NB4 (cell line): ENCODE data around the gene SLC35G1.

Source experiments
- CTCF ChIP-seq: IDR thresholded peaks from one replicate; pipeline ENCODE4 v1.5.1; 2012; ENCODE audit warnings: low read depth, low read length
- TF ChIP-seq, protein P1 (sequence below): IDR thresholded peaks from 2 replicates; pipeline ENCODE4 v1.6.1; 2011; ENCODE audit warnings: low read depth, low read length

GRCh38 chr10:93915598-93915997, 21.8 kb downstream of the SLC35G1 start:
- no peak for TF ChIP-seq CTCF
- TF ChIP-seq, protein P1, sequence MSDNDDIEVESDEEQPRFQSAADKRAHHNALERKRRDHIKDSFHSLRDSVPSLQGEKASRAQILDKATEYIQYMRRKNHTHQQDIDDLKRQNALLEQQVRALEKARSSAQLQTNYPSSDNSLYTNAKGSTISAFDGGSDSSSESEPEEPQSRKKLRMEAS = no peak
